Measurements from ENCODE around the gene BANP.
"Not testable (repeated sequence)": the region's sequence is repeated elsewhere in the genome, so short reads cannot be mapped to it uniquely, and the experiment has no call there.

DNA sequence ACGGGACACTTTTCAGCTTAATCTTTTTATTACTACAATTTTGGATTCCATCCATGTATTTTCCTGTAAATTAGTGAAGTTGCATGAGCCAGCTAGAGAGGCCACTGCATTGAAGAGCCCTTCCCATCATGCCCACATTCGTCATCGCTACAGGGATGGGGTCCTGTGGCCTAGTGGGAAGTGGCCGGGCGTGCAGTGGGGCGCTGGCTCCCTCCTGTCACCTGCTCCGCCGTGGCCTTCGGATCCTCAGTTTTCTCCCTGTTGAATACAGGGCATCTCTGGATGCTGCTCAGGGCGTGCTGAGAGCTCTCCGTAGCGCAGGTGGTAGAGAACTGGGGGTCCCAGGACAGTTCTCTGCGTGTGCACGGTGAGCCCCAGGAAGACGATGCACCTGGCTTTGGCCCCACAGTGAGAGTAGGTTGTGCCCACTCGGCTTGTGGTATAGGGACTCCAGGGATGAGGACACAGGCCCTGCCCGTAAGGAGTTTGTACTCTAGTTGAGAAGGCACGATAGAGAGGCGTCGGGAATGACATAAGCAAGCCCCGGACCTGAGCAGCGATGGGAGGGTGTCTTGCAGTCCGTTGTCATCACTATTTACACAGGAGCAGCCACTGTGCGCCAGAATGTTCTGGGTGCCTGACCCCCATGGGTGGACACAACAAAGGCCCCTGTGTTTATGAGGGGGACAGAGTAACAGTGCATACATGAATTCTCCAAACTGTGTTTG lies 74.8 kb downstream of the BANP start:
- TF ChIP-seq, protein P1, sequence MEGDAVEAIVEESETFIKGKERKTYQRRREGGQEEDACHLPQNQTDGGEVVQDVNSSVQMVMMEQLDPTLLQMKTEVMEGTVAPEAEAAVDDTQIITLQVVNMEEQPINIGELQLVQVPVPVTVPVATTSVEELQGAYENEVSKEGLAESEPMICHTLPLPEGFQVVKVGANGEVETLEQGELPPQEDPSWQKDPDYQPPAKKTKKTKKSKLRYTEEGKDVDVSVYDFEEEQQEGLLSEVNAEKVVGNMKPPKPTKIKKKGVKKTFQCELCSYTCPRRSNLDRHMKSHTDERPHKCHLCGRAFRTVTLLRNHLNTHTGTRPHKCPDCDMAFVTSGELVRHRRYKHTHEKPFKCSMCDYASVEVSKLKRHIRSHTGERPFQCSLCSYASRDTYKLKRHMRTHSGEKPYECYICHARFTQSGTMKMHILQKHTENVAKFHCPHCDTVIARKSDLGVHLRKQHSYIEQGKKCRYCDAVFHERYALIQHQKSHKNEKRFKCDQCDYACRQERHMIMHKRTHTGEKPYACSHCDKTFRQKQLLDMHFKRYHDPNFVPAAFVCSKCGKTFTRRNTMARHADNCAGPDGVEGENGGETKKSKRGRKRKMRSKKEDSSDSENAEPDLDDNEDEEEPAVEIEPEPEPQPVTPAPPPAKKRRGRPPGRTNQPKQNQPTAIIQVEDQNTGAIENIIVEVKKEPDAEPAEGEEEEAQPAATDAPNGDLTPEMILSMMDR (conservative IDR thresholded peaks at IDR 0.05), result not testable (repeated sequence)
- not testable (repeated sequence) for TF ChIP-seq ZFX (IDR thresholded peaks at IDR 0.05)

All from C4-2B (cell line).